H9 (cell line): ENCODE data around the gene MRPL34. TPM values are rescaled to one million over a fixed set of nuclear protein-coding genes. Genes with fewer than 3 reads are reported as not detected.

Experiments used
- DNase-seq: peaks from one replicate; pipeline ENCODE4 v3.0.0-alpha.2; 2017
- H2AFZ ChIP-seq: one replicate; pipeline ENCODE4 v1.6.1; 2013; ENCODE audit warnings: mild to moderate bottlenecking, low read length, control low read depth, moderate library complexity
- H2AK5ac ChIP-seq: 2 replicates; pipeline ENCODE4 v1.6.1; 2013; ENCODE audit warnings: low read length, control low read depth, mixed read lengths; ENCODE audit not compliant: insufficient read length
- H2BK120ac ChIP-seq: one replicate; pipeline ENCODE4 v1.6.1; 2013; ENCODE audit warnings: low read depth, mild to moderate bottlenecking, low read length, control low read depth, inconsistent platforms; ENCODE audit not compliant: poor library complexity, severe bottlenecking
- H2BK12ac ChIP-seq: 2 replicates; pipeline ENCODE4 v1.6.1; 2013; ENCODE audit warnings: low read length, control low read depth, mixed read lengths, low read depth; ENCODE audit not compliant: insufficient read length
- H2BK15ac ChIP-seq: 2 replicates; pipeline ENCODE4 v1.6.1; 2013; ENCODE audit warnings: low read depth, low read length, control low read depth
- H2BK20ac ChIP-seq: one replicate; pipeline ENCODE4 v1.6.1; 2013; ENCODE audit warnings: low read depth, mild to moderate bottlenecking, low read length, control low read depth, inconsistent platforms; ENCODE audit not compliant: poor library complexity, severe bottlenecking
- H2BK5ac ChIP-seq: 2 replicates; pipeline ENCODE4 v1.6.1; 2013; ENCODE audit warnings: low read length, control low read depth, mixed read lengths; ENCODE audit not compliant: insufficient read length
- H3K14ac ChIP-seq: 2 replicates; pipeline ENCODE4 v1.6.1; 2013; ENCODE audit warnings: low read length, control low read depth; ENCODE audit not compliant: insufficient read depth
- H3K18ac ChIP-seq: 2 replicates; pipeline ENCODE4 v1.6.1; 2013; ENCODE audit warnings: low read depth, mild to moderate bottlenecking, mixed read lengths, low read length, control low read depth; ENCODE audit not compliant: insufficient read length
- H3K23ac ChIP-seq: 2 replicates; pipeline ENCODE4 v1.6.1; 2013; ENCODE audit warnings: low read length, control low read depth, mixed read lengths, low read depth; ENCODE audit not compliant: insufficient read length
- H3K23me2 ChIP-seq: 2 replicates; pipeline ENCODE4 v1.6.1; 2013; ENCODE audit warnings: low read depth, mild to moderate bottlenecking, mixed read lengths, low read length, control low read depth; ENCODE audit not compliant: insufficient read length, poor library complexity, severe bottlenecking
- H3K27ac ChIP-seq: 2 replicates; pipeline ENCODE4 v1.5.1; 2013; ENCODE audit warnings: low read length, control low read depth, mixed read lengths, low read depth; ENCODE audit not compliant: insufficient read length
- H3K27me3 ChIP-seq: 2 replicates; pipeline ENCODE4 v1.6.1; 2013; ENCODE audit warnings: low read length, control low read depth, inconsistent platforms; ENCODE audit not compliant: insufficient read depth
- H3K4ac ChIP-seq: 2 replicates; pipeline ENCODE4 v1.6.1; 2013; ENCODE audit warnings: low read depth, mild to moderate bottlenecking, control low read depth, inconsistent platforms, low read length, moderate library complexity
- H3K4me1 ChIP-seq: 2 replicates; pipeline ENCODE4 v1.6.1; 2013; ENCODE audit warnings: low read length, control low read depth, inconsistent platforms; ENCODE audit not compliant: insufficient read depth
- H3K4me2 ChIP-seq: 2 replicates; pipeline ENCODE4 v1.6.1; 2013; ENCODE audit warnings: low read length, control low read depth, mixed read lengths; ENCODE audit not compliant: insufficient read length, insufficient read depth
- H3K56ac ChIP-seq: 2 replicates; pipeline ENCODE4 v1.6.1; 2013; ENCODE audit warnings: low read depth, mild to moderate bottlenecking, mixed read lengths, low read length, control low read depth; ENCODE audit not compliant: insufficient read length
- H3K79me1 ChIP-seq: 2 replicates; pipeline ENCODE4 v1.6.1; 2013; ENCODE audit warnings: low read depth, mild to moderate bottlenecking, moderate library complexity, low read length, control low read depth, inconsistent platforms; ENCODE audit not compliant: insufficient read depth, poor library complexity, severe bottlenecking
- H3K79me2 ChIP-seq: 2 replicates; pipeline ENCODE4 v1.6.1; 2013; ENCODE audit warnings: low read length, control low read depth, inconsistent platforms; ENCODE audit not compliant: insufficient read depth
- H3K9ac ChIP-seq: 2 replicates; pipeline ENCODE4 v1.6.1; 2013; ENCODE audit warnings: low read length, control low read depth, mixed read lengths; ENCODE audit not compliant: insufficient read length; ENCODE audit errors: extremely low read depth
- H3K9me3 ChIP-seq: one replicate; pipeline ENCODE4 v1.6.1; 2013; ENCODE audit warnings: low read depth, low read length, inconsistent platforms; ENCODE audit not compliant: control insufficient read depth
- H3T11ph ChIP-seq: one replicate; pipeline ENCODE4 v1.6.1; 2013; ENCODE audit warnings: mild to moderate bottlenecking, low read length, control low read depth, inconsistent platforms
- H4K20me1 ChIP-seq: one replicate; pipeline ENCODE4 v1.6.1; 2013; ENCODE audit not compliant: control insufficient read depth, insufficient read length, insufficient read depth
- H4K5ac ChIP-seq: 2 replicates; pipeline ENCODE4 v1.6.1; 2013; ENCODE audit warnings: low read depth, mild to moderate bottlenecking, mixed read lengths, low read length, control low read depth; ENCODE audit not compliant: insufficient read length
- H4K8ac ChIP-seq: replicated peaks from 2 replicates; pipeline ENCODE4 v1.6.1; 2013; ENCODE audit warnings: low read length, control low read depth, mixed read lengths, low read depth; ENCODE audit not compliant: insufficient read length
- H4K91ac ChIP-seq: 2 replicates; pipeline ENCODE4 v1.6.1; 2013; ENCODE audit warnings: low read depth, mild to moderate bottlenecking, moderate library complexity, mixed read lengths, low read length, control low read depth; ENCODE audit not compliant: insufficient read length
- H3K27ac Mint-ChIP-seq, 3 experiments: 2 replicates in 2 of 3; 3 replicates in 1 of 3; pipeline ENCODE4 v1.8.0; 2020 to 2021; ENCODE audit warnings: mixed read lengths in 3 of 3, mild to moderate bottlenecking in 1 of 3, moderate library complexity in 1 of 3
- H3K27me3 Mint-ChIP-seq: 2 replicates; pipeline ENCODE4 v1.8.0; 2021; ENCODE audit warnings: low read depth, mild to moderate bottlenecking, moderate library complexity, mixed read lengths
- H3K36me3 Mint-ChIP-seq, 3 experiments: 2 replicates in 2 of 3; 3 replicates in 1 of 3; pipeline ENCODE4 v1.8.0; 2020 to 2021; ENCODE audit warnings: low read depth in 3 of 3, mixed read lengths in 3 of 3; ENCODE audit not compliant: insufficient read depth in 1 of 3
- H3K4me1 Mint-ChIP-seq, 2 experiments: 2 replicates each; pipeline ENCODE4 v1.8.0; 2020; ENCODE audit warnings: mixed read lengths in 2 of 2
- H3K4me3 Mint-ChIP-seq, 2 experiments: 2 replicates in 1 of 2; 3 replicates in 1 of 2; pipeline ENCODE4 v1.8.0; 2020 to 2021; ENCODE audit warnings: mild to moderate bottlenecking in 2 of 2, mixed read lengths in 2 of 2, moderate library complexity in 1 of 2
- H3K9me3 Mint-ChIP-seq, 2 experiments: 2 replicates in 1 of 2; 3 replicates in 1 of 2; pipeline ENCODE4 v1.8.0; 2020; ENCODE audit warnings: mild to moderate bottlenecking in 2 of 2, mixed read lengths in 2 of 2, moderate library complexity in 1 of 2
- CTCF ChIP-seq: fragments of 200-600 bp; sonication (generic); conservative IDR thresholded peaks from 3 replicates; pipeline ENCODE4 v1.8.0; 2021; ENCODE audit warnings: antibody characterized with exemption, mild to moderate bottlenecking
- WGBS: extraction: QIAGEN DNeasy Blood & Tissue Kit; methylation state at CpG from one replicate; pipeline ENCODE4 v1.1.7; 2013; ENCODE audit warnings: missing lambda C conversion rate, low lambda C conversion rate, mixed read lengths; ENCODE audit not compliant: insufficient read length; ENCODE audit errors: extremely low coverage; 5-methylcytosine and 5-hydroxymethylcytosine counted together
- total RNA-seq: library from RNA; stranded (reverse); gene quantifications from 2 replicates; pipeline ENCODE4 v1.2.1, GENCODE V29; 2021

The MRPL34 gene
- total RNA-seq, 1 experiment from 2014 or later: 84.6 TPM

- no peak overlapping the region for H2BK120ac ChIP-seq
- H4K91ac ChIP-seq: no peak overlapping the region
- Mint-ChIP-seq H3K4me3 (peak overlapping the region in 1 of 2 experiments; percentile 51; a peak in 2 of 5 replicates), H3K27ac (peak overlapping the region in 2 of 3 experiments; percentile 40 to 53; a peak in 2 of 7 replicates), H3K9me3 (no peaks in the 10 kb centered on the region; a peak in 1 of 5 replicates), H3K36me3 (peaks cover 10 to 35% (median 23%) of the 10 kb centered on the region in 3 experiments; a peak in 5 of 7 replicates), H3K27me3 (no peaks in the 10 kb centered on the region), H3K4me1 (peaks cover 13 to 36% of the 10 kb centered on the region in 2 experiments)
- no peak overlapping the region for H2BK20ac ChIP-seq
- peak overlapping the region; percentile 34 for H3K18ac ChIP-seq
- no peak overlapping the region for H2BK12ac ChIP-seq
- no peak overlapping the region for H4K8ac ChIP-seq
- no peak overlapping the region for H3T11ph ChIP-seq
- peaks cover 2% of the 10 kb centered on the region; the same call in 1 of the 2 replicates for H3K4me1 ChIP-seq
- H4K20me1 ChIP-seq: no peaks in the 10 kb centered on the region
- H3K27me3 ChIP-seq: no peaks in the 10 kb centered on the region
- DNase-seq: peak; percentile 94
- WGBS: no CpG with 5 or more reads among the region's 21 CpGs
- no peaks in the 10 kb centered on the region for H3K9me3 ChIP-seq
- H2BK5ac ChIP-seq: no peak overlapping the region
- no peak overlapping the region for H4K5ac ChIP-seq
- no peak overlapping the region for H3K4ac ChIP-seq
- H3K14ac ChIP-seq: no peak overlapping the region
- H3K23ac ChIP-seq: no peak overlapping the region
- H3K27ac ChIP-seq: no peak overlapping the region
- no peaks in the 10 kb centered on the region for H3K79me1 ChIP-seq
- H3K23me2 ChIP-seq: peaks cover 12% of the 10 kb centered on the region
- peak overlapping the region; percentile 10 for H3K4me2 ChIP-seq
- H3K56ac ChIP-seq: no peak overlapping the region
- H2AK5ac ChIP-seq: no peak overlapping the region
- H2AFZ ChIP-seq: no peak overlapping the region
- H3K9ac ChIP-seq: no peak overlapping the region
- TF ChIP-seq CTCF: no peak
- no peak overlapping the region for H2BK15ac ChIP-seq
- no peaks in the 10 kb centered on the region for H3K79me2 ChIP-seq
Measured at GRCh38 chr19:17340302-17340870, 34.7 kb downstream of the MRPL34 start.
